Liver (tissue), 9 donors: ENCODE results near the gene CACNA1H. TPM values are rescaled to one million over a fixed set of nuclear protein-coding genes. Genes with fewer than 3 reads are reported as not detected.

Experiments used
- DNase-seq: peaks from one replicate; pipeline ENCODE4 v3.0.0-alpha.2; 2017; ENCODE audit warnings: low spot score
- H3K27ac ChIP-seq, 2 donors: one replicate each; pipeline ENCODE4 v1.7.0; 2013; ENCODE audit warnings: inconsistent platforms in 2 of 2, low read length in 2 of 2, control low read depth in 1 of 2, low read depth in 1 of 2, mild to moderate bottlenecking in 1 of 2
- H3K27me3 ChIP-seq, 4 donors: one replicate each; pipeline versions ENCODE4 v1.6.1 to v1.7.0; 2013; ENCODE audit warnings: low read length in 3 of 4, inconsistent platforms in 1 of 4, mild to moderate bottlenecking in 1 of 4, moderate library complexity in 1 of 4; ENCODE audit not compliant: control insufficient read depth in 4 of 4, insufficient read depth in 4 of 4
- H3K36me3 ChIP-seq, 4 donors: one replicate each; pipeline versions ENCODE4 v1.6.1 to v1.7.0; 2013; ENCODE audit warnings: low read length in 3 of 4, mild to moderate bottlenecking in 3 of 4, low read depth in 1 of 4, moderate library complexity in 1 of 4; ENCODE audit not compliant: control insufficient read depth in 4 of 4, insufficient read depth in 3 of 4
- H3K4me1 ChIP-seq, 4 donors: one replicate each; pipeline versions ENCODE4 v1.6.1 to v1.7.0; 2013; ENCODE audit warnings: low read length in 3 of 4, mild to moderate bottlenecking in 3 of 4, moderate library complexity in 1 of 4; ENCODE audit not compliant: control insufficient read depth in 4 of 4, insufficient read depth in 4 of 4
- H3K4me3 ChIP-seq, 3 donors: one replicate each; pipeline versions ENCODE4 v1.6.1 to v1.7.0; 2013; ENCODE audit warnings: low read length in 3 of 3, control low read depth in 1 of 3, low read depth in 1 of 3, mild to moderate bottlenecking in 1 of 3
- H3K9ac ChIP-seq, 2 donors: one replicate each; pipeline ENCODE4 v1.7.0; 2013; ENCODE audit warnings: low read length in 2 of 2, mild to moderate bottlenecking in 2 of 2, moderate library complexity in 2 of 2, control low read depth in 1 of 2, low read depth in 1 of 2
- H3K9me3 ChIP-seq, 4 donors: one replicate each; pipeline versions ENCODE4 v1.6.1 to v1.7.0; 2013; ENCODE audit warnings: low read length in 3 of 4; ENCODE audit not compliant: control insufficient read depth in 4 of 4
- ATF3 ChIP-seq: IDR thresholded peaks from 2 replicates; pipeline ENCODE4 v1.6.1; 2016; ENCODE audit warnings: antibody characterized with exemption
- CTCF ChIP-seq: fragments of 150-350 bp; IDR thresholded peaks from 2 replicates; pipeline ENCODE4 v1.5.1; 2017; ENCODE audit warnings: improper control_type of control experiment, low read depth, low read length; ENCODE audit not compliant: missing input control
- EGR1 ChIP-seq, 2 donors: IDR thresholded peaks; 2 replicates each; pipeline ENCODE4 v1.6.1; 2016 to 2018; ENCODE audit warnings: antibody characterized with exemption in 2 of 2, low read depth in 2 of 2
- FOXA1 ChIP-seq: IDR thresholded peaks from 2 replicates; pipeline ENCODE4 v1.6.1; 2016; ENCODE audit warnings: antibody characterized with exemption
- FOXA2 ChIP-seq: IDR thresholded peaks from 2 replicates; pipeline ENCODE4 v1.6.1; 2016; ENCODE audit warnings: antibody characterized with exemption
- GABPA ChIP-seq, 2 donors: IDR thresholded peaks in 1 of 2; conservative IDR thresholded peaks in 1 of 2; 2 replicates each; pipeline ENCODE4 v1.6.1; 2016; ENCODE audit warnings: antibody characterized with exemption in 2 of 2, mild to moderate bottlenecking in 1 of 2, moderate library complexity in 1 of 2
- HNF4A ChIP-seq, 2 donors: conservative IDR thresholded peaks; 2 replicates each; pipeline ENCODE4 v1.6.1; 2016; ENCODE audit warnings: antibody characterized with exemption in 2 of 2, mild to moderate bottlenecking in 2 of 2
- HNF4G ChIP-seq: IDR thresholded peaks from 2 replicates; pipeline ENCODE4 v1.6.1; 2016; ENCODE audit warnings: antibody characterized with exemption
- JUND ChIP-seq, 2 donors: IDR thresholded peaks; 2 replicates each; pipeline ENCODE4 v1.6.1; 2016; ENCODE audit warnings: antibody characterized with exemption in 2 of 2
- NR2F2 ChIP-seq: IDR thresholded peaks from 2 replicates; pipeline ENCODE4 v1.6.1; 2016; ENCODE audit warnings: antibody characterized with exemption
- RAD21 ChIP-seq, 2 donors: IDR thresholded peaks; 2 replicates each; pipeline ENCODE4 v1.6.1; 2016; ENCODE audit warnings: antibody characterized with exemption in 2 of 2, mild to moderate bottlenecking in 2 of 2
- RXRA ChIP-seq, 2 donors: IDR thresholded peaks; 2 replicates each; pipeline ENCODE4 v1.6.1; 2017 to 2018; ENCODE audit warnings: antibody characterized with exemption in 2 of 2, mild to moderate bottlenecking in 1 of 2
- SP1 ChIP-seq: IDR thresholded peaks from 2 replicates; pipeline ENCODE4 v1.6.1; 2018; ENCODE audit warnings: antibody characterized with exemption, mild to moderate bottlenecking
- TAF1 ChIP-seq: conservative IDR thresholded peaks from 2 replicates; pipeline ENCODE4 v1.6.1; 2016; ENCODE audit warnings: antibody characterized with exemption, mild to moderate bottlenecking
- YY1 ChIP-seq: IDR thresholded peaks from 2 replicates; pipeline ENCODE4 v1.6.1; 2016; ENCODE audit warnings: antibody characterized with exemption, mild to moderate bottlenecking
- ZBTB33 ChIP-seq: IDR thresholded peaks from 2 replicates; pipeline ENCODE4 v1.6.1; 2016; ENCODE audit warnings: antibody characterized with exemption
- WGBS: extraction: QIAGEN DNeasy Blood & Tissue Kit; methylation state at CpG from one replicate; pipeline ENCODE4 v1.1.7; 2013; 5-methylcytosine and 5-hydroxymethylcytosine counted together
- polyA plus RNA-seq, 2 donors: library from polyadenylated mRNA; stranded (reverse) in 1 of 2; unstranded in 1 of 2; fragments of 200-250 nt in 1 of 2; fragments of >200 nt in 1 of 2; fragmentation: Nextera tagmentation in 1 of 2; extraction: Ambion mirVana in 1 of 2; gene quantifications; one replicate each; pipeline versions ENCODE4 v1.2.1 to v1.2.3, GENCODE V29; 2013 to 2015
- total RNA-seq, 2 donors: library from RNA; depleted of rRNA; stranded (reverse); fragments of >200 nt; gene quantifications; one replicate each; pipeline ENCODE4 v1.2.3, GENCODE V29; 2014
- TF ChIP-seq, protein P1 (sequence below): IDR thresholded peaks from 2 replicates; pipeline ENCODE4 v1.6.1; 2016; ENCODE audit warnings: antibody characterized with exemption, mild to moderate bottlenecking
- TF ChIP-seq, protein P2 (sequence below): IDR thresholded peaks from 2 replicates; pipeline ENCODE4 v1.6.1; 2016; ENCODE audit warnings: antibody characterized with exemption
- donor health status: healthy.
- donor health status: healthy.
- donor health status: healthy.
- donor health status: healthy.
- donor health status: healthy.

Gene CACNA1H
- total and polyA plus RNA-seq, 4 donors = 0.21 to 8.5 (median 6.1) TPM

DNA sequence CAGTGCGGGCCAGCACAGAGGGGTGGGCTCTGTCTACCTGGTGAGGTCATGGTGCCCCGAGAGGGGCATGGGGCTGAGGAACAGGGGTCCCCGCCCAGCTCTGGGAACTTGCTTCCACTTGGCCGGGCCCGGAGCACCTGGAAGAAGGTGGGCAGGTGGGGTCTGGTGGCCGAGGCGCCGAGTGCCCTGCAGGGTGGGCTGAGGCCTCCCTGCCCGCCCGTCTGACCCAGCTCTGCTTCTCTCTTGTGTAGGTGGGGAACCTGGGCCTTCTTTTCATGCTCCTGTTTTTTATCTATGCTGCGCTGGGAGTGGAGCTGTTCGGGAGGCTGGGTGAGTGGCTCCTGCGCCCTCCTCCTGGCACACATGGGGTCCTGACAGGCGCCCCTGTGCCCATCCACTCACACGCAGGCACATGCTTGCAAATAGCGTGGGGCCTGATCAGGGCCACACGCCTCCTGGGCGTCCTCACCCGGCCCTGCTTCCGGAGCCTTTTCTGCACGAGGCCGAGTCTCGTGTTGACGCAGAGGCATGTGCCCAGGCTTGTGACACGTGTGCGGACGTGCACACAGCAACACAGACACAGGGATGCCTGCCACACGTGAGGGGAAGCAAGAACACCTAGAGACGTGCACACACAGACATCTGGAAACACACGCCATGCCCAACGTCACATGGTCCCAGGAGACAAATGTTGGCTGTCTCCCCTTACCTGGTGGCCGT lies 63.9 kb downstream of the CACNA1H start:
- Histone ChIP-seq H3K27ac (no peak overlapping the region), H3K36me3 (peaks cover 0 to 67% (median 16%) of the 10 kb centered on the region in 4 donors), H3K9me3 (no peaks in the 10 kb centered on the region), H3K27me3 (no peaks in the 10 kb centered on the region), H3K4me3 (no peak overlapping the region), H3K9ac (no peak overlapping the region), H3K4me1 (no peaks in the 10 kb centered on the region)
- no peak for DNase-seq
- no peak for TF ChIP-seq NR2F2
- TF ChIP-seq YY1 = no peak
- TF ChIP-seq TAF1 = no peak
- no peak for TF ChIP-seq HNF4A (conservative IDR thresholded peaks at IDR 0.05)
- TF ChIP-seq, protein P1, sequence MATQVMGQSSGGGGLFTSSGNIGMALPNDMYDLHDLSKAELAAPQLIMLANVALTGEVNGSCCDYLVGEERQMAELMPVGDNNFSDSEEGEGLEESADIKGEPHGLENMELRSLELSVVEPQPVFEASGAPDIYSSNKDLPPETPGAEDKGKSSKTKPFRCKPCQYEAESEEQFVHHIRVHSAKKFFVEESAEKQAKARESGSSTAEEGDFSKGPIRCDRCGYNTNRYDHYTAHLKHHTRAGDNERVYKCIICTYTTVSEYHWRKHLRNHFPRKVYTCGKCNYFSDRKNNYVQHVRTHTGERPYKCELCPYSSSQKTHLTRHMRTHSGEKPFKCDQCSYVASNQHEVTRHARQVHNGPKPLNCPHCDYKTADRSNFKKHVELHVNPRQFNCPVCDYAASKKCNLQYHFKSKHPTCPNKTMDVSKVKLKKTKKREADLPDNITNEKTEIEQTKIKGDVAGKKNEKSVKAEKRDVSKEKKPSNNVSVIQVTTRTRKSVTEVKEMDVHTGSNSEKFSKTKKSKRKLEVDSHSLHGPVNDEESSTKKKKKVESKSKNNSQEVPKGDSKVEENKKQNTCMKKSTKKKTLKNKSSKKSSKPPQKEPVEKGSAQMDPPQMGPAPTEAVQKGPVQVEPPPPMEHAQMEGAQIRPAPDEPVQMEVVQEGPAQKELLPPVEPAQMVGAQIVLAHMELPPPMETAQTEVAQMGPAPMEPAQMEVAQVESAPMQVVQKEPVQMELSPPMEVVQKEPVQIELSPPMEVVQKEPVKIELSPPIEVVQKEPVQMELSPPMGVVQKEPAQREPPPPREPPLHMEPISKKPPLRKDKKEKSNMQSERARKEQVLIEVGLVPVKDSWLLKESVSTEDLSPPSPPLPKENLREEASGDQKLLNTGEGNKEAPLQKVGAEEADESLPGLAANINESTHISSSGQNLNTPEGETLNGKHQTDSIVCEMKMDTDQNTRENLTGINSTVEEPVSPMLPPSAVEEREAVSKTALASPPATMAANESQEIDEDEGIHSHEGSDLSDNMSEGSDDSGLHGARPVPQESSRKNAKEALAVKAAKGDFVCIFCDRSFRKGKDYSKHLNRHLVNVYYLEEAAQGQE = no peak
- TF ChIP-seq RAD21 (IDR thresholded peaks at IDR 0.05) = no peak
- no peak for TF ChIP-seq ATF3
- TF ChIP-seq HNF4G = no peak
- TF ChIP-seq FOXA1 = no peak
- TF ChIP-seq EGR1 (IDR thresholded peaks at IDR 0.05; ENCODE audit: low read depth in 2 of 2) = no peak
- TF ChIP-seq CTCF = no peak
- TF ChIP-seq RXRA (IDR thresholded peaks at IDR 0.05) = no peak
- no peak for TF ChIP-seq ZBTB33
- TF ChIP-seq FOXA2 = no peak
- TF ChIP-seq JUND (IDR thresholded peaks at IDR 0.05) = no peak
- TF ChIP-seq GABPA (IDR thresholded peaks at IDR 0.05 in 1 of 2, conservative IDR thresholded peaks at IDR 0.05 in 1 of 2) = no peak
- 90% methylated on average over 32 of the region's 32 CpGs for WGBS

DNA sequence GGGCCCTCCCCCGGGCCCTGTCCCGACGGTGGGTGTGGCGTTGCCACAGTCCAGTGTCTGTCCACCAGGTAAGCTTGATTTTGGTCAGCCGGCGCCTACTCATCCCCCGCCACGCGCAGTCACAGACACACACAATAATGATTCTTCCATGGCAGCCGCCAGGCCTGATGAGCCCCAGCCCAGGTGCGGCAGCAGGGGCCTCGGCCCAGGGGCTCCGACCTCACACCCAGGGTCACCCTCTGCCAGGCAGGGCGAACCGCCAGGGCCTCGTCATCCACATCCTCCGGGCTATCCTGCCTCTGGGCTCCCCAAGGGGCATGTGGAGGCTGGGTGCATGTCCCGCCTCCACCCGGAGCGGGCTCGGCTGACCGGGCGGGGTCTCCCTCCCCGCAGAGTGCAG lies 64.6 kb downstream of the CACNA1H start:
- Histone ChIP-seq H3K9ac (no peak overlapping the region), H3K27me3 (no peaks in the 10 kb centered on the region), H3K27ac (no peak overlapping the region), H3K4me3 (no peak overlapping the region), H3K4me1 (no peaks in the 10 kb centered on the region), H3K36me3 (peaks cover 0 to 65% (median 14%) of the 10 kb centered on the region in 4 donors), H3K9me3 (no peaks in the 10 kb centered on the region)
- WGBS = 93% methylated on average over 24 of the region's 24 CpGs
- no peak for DNase-seq
- no peak for TF ChIP-seq GABPA (IDR thresholded peaks at IDR 0.05 in 1 of 2, conservative IDR thresholded peaks at IDR 0.05 in 1 of 2)
- TF ChIP-seq FOXA2 = no peak
- TF ChIP-seq NR2F2 = no peak
- TF ChIP-seq YY1 = no peak
- TF ChIP-seq, protein P2, sequence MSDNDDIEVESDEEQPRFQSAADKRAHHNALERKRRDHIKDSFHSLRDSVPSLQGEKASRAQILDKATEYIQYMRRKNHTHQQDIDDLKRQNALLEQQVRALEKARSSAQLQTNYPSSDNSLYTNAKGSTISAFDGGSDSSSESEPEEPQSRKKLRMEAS = no peak
- TF ChIP-seq JUND (IDR thresholded peaks at IDR 0.05) = no peak
- no peak for TF ChIP-seq TAF1
- TF ChIP-seq, protein P1 = no peak
- TF ChIP-seq HNF4A (conservative IDR thresholded peaks at IDR 0.05) = no peak
- TF ChIP-seq ATF3 = no peak
- TF ChIP-seq HNF4G = no peak
- TF ChIP-seq SP1 = no peak
- TF ChIP-seq RAD21 (IDR thresholded peaks at IDR 0.05) = no peak
- no peak for TF ChIP-seq FOXA1
